D721Med (cell line): ENCODE data around the gene MRPL21.

Experiments
- DNase-seq: peaks from one replicate; pipeline ENCODE4 v3.0.0; 2011; ENCODE audit warnings: low spot score; ENCODE audit not compliant: insufficient read length
- FAIRE-seq: peaks from 2 replicates; lab custom pipeline; 2011; peaks lifted over from hg19 to GRCh38; lab: Jason Lieb, UNC
- CTCF ChIP-seq: IDR thresholded peaks from 2 replicates; pipeline ENCODE4 v1.5.1; 2012; ENCODE audit warnings: mild to moderate bottlenecking, control low read depth; ENCODE audit not compliant: insufficient read depth; ENCODE audit errors: missing control alignments

Gene MRPL21

GRCh38 chr11:68910965-68911364, 7.3 kb upstream of the MRPL21 start:
- no peak for FAIRE-seq

GRCh38 chr11:68908273-68908672, 4.6 kb upstream of the MRPL21 start:
- FAIRE-seq (no peak), DNase-seq (no peak)
- no peak for TF ChIP-seq CTCF

More at GRCh38 chr11:68910965-68911364, 7.3 kb upstream of the MRPL21 start:
- no peak for DNase-seq
- no peak for TF ChIP-seq CTCF

GRCh38 chr11:68905421-68906360, 2.1 kb upstream of the MRPL21 start:
- no peak for DNase-seq
- no peak for TF ChIP-seq CTCF
- FAIRE-seq, result no peak

- FAIRE-seq (no peak), DNase-seq (no peak)
- TF ChIP-seq CTCF, result no peak
These were observed 716 bp upstream of the MRPL21 start for GRCh38 chr11:68904248-68904847.

- FAIRE-seq (no peak), DNase-seq (no peak)
- no peak for TF ChIP-seq CTCF
These were observed 2.7 kb downstream of the MRPL21 start for GRCh38 chr11:68900835-68901381.

GRCh38 chr11:68897441-68897840, 6.2 kb downstream of the MRPL21 start:
- no peak for FAIRE-seq
- no peak for TF ChIP-seq CTCF
- DNase-seq, result no peak
